NCI-H2107 (cell line): ENCODE measurements around the gene SH3PXD2B.
A peak's percentile ranks its signal among the peaks of the same experiment; 100 is the strongest.
"Not testable (repeated sequence)": the region's sequence is repeated elsewhere in the genome, so short reads cannot be mapped to it uniquely, and the experiment has no call there.

ENCODE experiments used
- DNase-seq: peaks from one replicate; lab custom pipeline; 2025; lab: John Stamatoyannopoulos, UW

The SH3PXD2B gene

GRCh38 chr5:172485511-172486202 lies 31.3 kb upstream of the SH3PXD2B start:
- DNase-seq, result no peak

- no peak for DNase-seq
Measured at GRCh38 chr5:172484664-172485063, 30.3 kb upstream of the SH3PXD2B start.

GRCh38 chr5:172482156-172483020 lies 28.1 kb upstream of the SH3PXD2B start:
- DNase-seq, result no peak

- no peak for DNase-seq
Measured at GRCh38 chr5:172481011-172481800, 26.9 kb upstream of the SH3PXD2B start.

- DNase-seq, result no peak
Measured at GRCh38 chr5:172479784-172480115, 25.4 kb upstream of the SH3PXD2B start.

GRCh38 chr5:172479034-172479783 lies 24.9 kb upstream of the SH3PXD2B start:
- DNase-seq, result peak; percentile 23

- not testable (repeated sequence) for DNase-seq
Measured at GRCh38 chr5:172478695-172479033, 24.3 kb upstream of the SH3PXD2B start.

- no peak for DNase-seq
Measured at GRCh38 chr5:172478256-172478655, 23.9 kb upstream of the SH3PXD2B start.

GRCh38 chr5:172477466-172477865 lies 23.1 kb upstream of the SH3PXD2B start:
- no peak for DNase-seq

- DNase-seq, result no peak
Measured at GRCh38 chr5:172474293-172474692, 20.0 kb upstream of the SH3PXD2B start.

- no peak for DNase-seq
Measured at GRCh38 chr5:172473427-172473826, 19.1 kb upstream of the SH3PXD2B start.

GRCh38 chr5:172469697-172470096 lies 15.4 kb upstream of the SH3PXD2B start:
- no peak for DNase-seq

GRCh38 chr5:172466062-172466461 lies 11.7 kb upstream of the SH3PXD2B start:
- no peak for DNase-seq

- DNase-seq, result no peak
Measured at GRCh38 chr5:172463031-172463430, 8.7 kb upstream of the SH3PXD2B start.

GRCh38 chr5:172459783-172460165 lies 5.4 kb upstream of the SH3PXD2B start:
- DNase-seq, result no peak

- no peak for DNase-seq
Measured at GRCh38 chr5:172458976-172459782, 4.9 kb upstream of the SH3PXD2B start.

- no peak for DNase-seq
Measured at GRCh38 chr5:172456076-172456722, 1.9 kb upstream of the SH3PXD2B start.

GRCh38 chr5:172455511-172456061 lies 1.3 kb upstream of the SH3PXD2B start:
- DNase-seq, result no peak

GRCh38 chr5:172455087-172455381 lies 709 bp upstream of the SH3PXD2B start:
- DNase-seq, result no peak

GRCh38 chr5:172453986-172454357 lies 353 bp downstream of the SH3PXD2B start:
- no peak for DNase-seq
